GM21576 (cell line): ENCODE results near the gene HFE.
"Not testable (repeated sequence)": the region's sequence is repeated elsewhere in the genome, so short reads cannot be mapped to it uniquely, and the experiment has no call there.

Source experiments
- ATAC-seq: cut with Tn5 transposase; IDR thresholded peaks from one replicate; pipeline ENCODE4 v1.9.1; 2021; ENCODE audit warnings: mild to moderate bottlenecking, moderate library complexity; ENCODE audit not compliant: unreplicated experiment

The HFE gene

GRCh38 chr6:26058477-26059033 is 28.7 kb upstream of the HFE start:
- not testable (repeated sequence) for ATAC-seq

DNA sequence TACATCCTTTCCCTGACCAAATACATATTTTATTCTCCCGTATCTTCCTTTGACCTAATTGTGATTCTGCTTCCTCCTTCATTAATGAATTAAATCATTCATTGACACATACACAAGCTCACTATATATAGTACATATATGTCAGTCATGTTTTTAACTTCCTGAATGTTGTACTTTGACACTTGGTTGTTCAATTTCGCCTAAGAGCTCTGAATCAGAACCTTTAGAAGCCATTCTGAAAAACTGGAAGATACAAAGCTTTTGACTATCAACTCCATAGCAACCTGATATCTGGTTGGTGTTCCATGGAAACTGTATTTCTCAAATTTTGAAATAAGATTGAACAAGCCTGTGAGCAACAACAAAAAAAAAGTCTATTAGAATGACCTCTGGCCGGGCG is 27.3 kb upstream of the HFE start:
- ATAC-seq: no peak

DNA sequence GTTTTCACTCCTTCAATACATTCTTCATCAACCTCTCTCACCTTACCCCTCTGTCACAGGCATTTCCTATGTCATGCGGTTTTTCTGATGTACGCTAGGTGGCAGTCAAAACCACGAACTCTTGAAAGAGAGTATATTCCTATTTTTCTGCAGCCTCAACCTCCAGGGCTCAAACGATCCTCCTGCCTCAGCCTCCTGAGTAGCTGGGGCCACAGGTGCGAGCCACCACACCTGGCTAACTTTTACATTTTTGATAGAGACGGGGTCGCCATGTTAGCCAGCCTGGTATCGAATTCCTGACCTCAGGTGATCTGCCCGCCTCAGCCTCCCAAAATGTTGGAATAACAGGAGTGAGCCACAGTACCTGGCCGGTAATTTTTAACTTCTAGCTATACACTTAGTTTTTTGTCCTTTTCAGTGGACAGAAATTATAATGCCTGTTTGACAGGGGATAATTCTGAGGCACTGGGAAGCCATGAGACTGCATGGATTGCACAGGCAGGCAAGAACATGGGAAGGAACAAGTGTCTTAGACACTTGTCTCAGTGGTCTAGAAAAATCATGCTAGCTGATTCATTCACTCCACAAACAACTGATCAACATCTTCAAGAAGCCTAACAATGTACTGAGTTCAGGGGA is 22.5 kb upstream of the HFE start:
- no peak for ATAC-seq

DNA sequence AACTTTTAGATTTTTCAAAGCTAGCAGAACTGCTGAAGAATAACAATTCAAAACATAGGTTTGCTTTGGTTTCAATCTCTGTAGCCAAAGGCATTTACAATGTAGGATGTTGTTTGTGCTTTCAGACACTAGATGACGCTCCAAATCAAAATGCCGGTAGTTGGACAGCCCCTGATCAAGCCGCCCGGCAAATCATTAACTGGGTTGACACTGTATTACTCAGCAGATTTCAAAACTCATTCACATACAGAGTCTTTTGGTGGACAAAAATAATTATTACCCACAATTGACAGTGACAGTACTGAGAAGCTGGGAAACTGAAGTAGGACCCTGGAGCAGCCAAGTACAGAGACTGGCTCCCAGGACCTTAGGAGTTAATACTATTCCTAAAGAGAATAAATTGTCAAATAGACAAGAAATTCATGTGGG is 21.3 kb upstream of the HFE start:
- peak; percentile 85 for ATAC-seq

DNA sequence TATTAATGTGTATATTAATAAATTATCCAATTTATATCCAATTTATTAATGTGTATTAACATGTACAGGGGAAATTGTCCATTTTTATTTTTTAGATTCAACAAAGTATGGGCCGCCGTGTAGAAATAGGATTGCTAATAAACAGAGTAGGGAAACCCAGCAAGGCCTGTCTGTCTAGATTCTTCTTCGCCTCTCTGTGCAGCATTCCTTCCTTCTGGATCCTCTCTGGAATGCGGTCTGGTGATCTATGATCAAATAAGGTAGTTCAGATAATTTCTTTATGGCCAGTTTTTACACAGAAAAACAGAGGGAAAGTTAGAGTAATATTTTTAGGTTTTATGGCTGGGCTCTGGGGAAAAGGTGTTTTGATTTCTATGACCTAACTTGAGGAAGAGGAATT is 19.9 kb upstream of the HFE start:
- no peak for ATAC-seq

GRCh38 chr6:26068036-26068435 is 19.2 kb upstream of the HFE start:
- ATAC-seq: no peak

DNA sequence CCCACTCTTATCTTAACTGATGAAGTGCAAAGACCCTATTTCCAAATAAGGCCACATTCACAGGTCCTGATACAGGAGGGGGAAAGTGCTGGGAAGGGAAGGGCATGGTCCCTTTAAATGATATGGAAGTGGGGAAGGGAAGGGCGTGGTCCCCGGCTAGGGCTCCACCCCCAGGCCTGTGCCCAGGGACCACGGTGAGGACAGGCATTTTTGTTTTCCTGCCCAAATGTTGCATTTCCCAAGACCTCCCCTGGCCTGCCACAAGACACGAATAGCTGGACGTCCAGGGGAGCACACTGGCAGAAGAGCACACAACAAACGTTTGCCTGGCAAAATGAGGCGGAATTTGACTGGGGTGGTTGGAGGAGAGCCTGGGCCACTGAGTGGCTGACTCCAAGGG is 16.1 kb upstream of the HFE start:
- no peak for ATAC-seq

GRCh38 chr6:26075063-26075717 is 12.0 kb upstream of the HFE start:
- ATAC-seq: no peak

- ATAC-seq: not testable (repeated sequence)
These were observed 9.2 kb upstream of the HFE start for GRCh38 chr6:26078066-26078465.

DNA sequence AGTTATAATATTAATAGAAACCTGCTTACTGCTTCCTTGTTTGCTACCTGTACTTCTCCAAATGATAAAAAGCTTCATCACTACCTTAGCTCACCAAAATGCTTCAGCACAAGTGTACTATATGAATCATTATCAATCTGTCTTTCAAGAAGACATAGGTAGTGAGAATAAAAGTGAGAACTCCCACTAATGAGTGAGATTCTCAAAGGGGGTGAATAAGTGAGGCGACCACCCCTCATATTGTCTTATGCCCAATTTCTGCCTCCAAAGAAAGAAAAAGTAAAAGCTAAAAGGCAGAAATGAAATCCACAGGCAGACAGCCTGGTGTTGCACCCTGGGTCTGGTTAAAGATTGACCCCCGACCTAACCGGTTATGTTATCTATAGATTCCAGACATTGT is 6.1 kb upstream of the HFE start:
- ATAC-seq: not testable (repeated sequence)

DNA sequence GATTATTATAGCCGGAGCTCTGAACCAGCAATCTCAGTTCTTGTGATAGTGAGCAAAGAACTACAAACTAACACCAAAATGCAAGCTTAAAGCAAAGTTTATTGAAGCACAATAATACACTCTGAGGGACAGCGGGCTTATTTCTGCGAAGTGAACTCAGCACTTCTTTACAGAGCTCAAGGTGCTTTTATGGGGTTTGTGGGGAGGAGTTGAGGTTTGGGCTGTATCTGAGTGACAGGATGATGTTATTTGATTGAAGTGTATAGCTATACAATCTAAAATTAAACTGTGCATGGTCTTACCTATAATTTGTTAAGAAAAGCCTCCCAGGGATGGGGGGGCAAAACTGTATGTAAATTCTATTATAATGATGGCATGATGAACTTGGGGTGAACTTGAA is 1.0 kb upstream of the HFE start:
- no peak for ATAC-seq

- no peak for ATAC-seq
These were observed 1.1 kb downstream of the HFE start for GRCh38 chr6:26088344-26088743.

DNA sequence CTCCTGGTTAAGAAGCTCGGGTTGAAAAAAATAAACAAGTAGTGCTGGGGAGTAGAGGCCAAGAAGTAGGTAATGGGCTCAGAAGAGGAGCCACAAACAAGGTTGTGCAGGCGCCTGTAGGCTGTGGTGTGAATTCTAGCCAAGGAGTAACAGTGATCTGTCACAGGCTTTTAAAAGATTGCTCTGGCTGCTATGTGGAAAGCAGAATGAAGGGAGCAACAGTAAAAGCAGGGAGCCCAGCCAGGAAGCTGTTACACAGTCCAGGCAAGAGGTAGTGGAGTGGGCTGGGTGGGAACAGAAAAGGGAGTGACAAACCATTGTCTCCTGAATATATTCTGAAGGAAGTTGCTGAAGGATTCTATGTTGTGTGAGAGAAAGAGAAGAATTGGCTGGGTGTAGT is 2.0 kb downstream of the HFE start:
- no peak for ATAC-seq

DNA sequence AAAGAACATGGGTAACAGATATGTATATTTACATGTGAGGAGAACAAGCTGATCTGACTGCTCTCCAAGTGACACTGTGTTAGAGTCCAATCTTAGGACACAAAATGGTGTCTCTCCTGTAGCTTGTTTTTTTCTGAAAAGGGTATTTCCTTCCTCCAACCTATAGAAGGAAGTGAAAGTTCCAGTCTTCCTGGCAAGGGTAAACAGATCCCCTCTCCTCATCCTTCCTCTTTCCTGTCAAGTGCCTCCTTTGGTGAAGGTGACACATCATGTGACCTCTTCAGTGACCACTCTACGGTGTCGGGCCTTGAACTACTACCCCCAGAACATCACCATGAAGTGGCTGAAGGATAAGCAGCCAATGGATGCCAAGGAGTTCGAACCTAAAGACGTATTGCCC is 5.2 kb downstream of the HFE start:
- ATAC-seq: no peak

DNA sequence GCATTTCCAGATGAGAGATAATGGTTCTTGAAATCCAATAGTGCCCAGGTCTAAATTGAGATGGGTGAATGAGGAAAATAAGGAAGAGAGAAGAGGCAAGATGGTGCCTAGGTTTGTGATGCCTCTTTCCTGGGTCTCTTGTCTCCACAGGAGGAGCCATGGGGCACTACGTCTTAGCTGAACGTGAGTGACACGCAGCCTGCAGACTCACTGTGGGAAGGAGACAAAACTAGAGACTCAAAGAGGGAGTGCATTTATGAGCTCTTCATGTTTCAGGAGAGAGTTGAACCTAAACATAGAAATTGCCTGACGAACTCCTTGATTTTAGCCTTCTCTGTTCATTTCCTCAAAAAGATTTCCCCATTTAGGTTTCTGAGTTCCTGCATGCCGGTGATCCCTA is 6.8 kb downstream of the HFE start:
- ATAC-seq: no peak

GRCh38 chr6:26097268-26097875 is 10.1 kb downstream of the HFE start:
- ATAC-seq: no peak

- ATAC-seq: peak; percentile 78
These were observed 16.0 kb downstream of the HFE start for GRCh38 chr6:26103141-26103769.

- ATAC-seq: peak; percentile 75
These were observed 16.7 kb downstream of the HFE start for GRCh38 chr6:26103770-26104456.

DNA sequence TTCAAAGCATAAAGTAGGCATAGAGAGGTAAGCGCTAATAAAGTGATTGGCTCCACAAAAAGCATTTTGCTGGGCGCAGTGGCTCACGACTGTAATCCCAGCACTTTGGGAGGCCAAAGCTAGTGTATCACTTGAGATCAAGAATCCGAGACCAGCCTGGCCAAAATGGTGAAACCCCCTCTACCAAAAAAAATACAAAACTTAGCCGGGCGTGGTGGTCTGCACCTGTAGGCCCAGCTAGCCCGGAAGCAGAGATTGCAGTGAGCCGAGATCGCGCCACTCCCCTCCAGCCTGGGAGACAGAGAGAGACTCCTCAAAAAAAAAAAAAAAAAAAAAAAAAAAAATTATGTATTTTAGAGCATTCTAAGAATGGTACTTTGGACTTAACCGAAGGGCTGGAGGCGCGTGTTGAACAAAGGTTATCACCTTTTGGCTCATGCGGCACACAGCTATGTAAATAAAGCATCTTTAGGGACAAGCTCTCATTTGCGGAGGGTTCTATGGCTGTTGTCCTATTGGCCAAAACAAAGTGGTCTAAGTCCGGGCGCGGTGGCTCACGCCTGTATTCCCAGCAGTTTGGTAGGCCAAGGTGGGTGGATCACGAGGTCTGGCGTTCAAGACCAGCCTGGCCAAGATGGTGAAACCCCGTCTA is 17.4 kb downstream of the HFE start:
- ATAC-seq: no peak

GRCh38 chr6:26105109-26105730 is 18.0 kb downstream of the HFE start:
- no peak for ATAC-seq
